ENCODE measurements around the gene SRC. TPM values are rescaled to one million over a fixed set of nuclear protein-coding genes. Genes with fewer than 3 reads are reported as not detected.
A peak's percentile ranks its signal among the peaks of the same experiment; 100 is the strongest.

Gene SRC
- total RNA-seq, 1 experiment from 2014 or later, result 55.6 TPM

GRCh38 chr20:37389241-37389747, 43.4 kb downstream of the SRC start:
- no peaks in the 10 kb centered on the region; the same call in 1 of the 2 replicates for H3K4me1 ChIP-seq (ENCODE audit: insufficient read depth, low read length)
- no peaks in the 10 kb centered on the region for H3K27me3 ChIP-seq (ENCODE audit: low read length)
- peaks cover 28% of the 10 kb centered on the region for H3K36me3 ChIP-seq (ENCODE audit: low read depth, low read length)
- H3F3A ChIP-seq (ENCODE audit: low read length, unreplicated experiment), result no peaks in the 10 kb centered on the region
- intact Hi-C loops (cut with micrococcal nuclease), result no loop called here
- TF ChIP-seq EZH2phosphoT487 (IDR thresholded peaks at IDR 0.05; ENCODE audit: borderline replicate concordance, low read length) (no peak), EZH2 (IDR thresholded peaks at IDR 0.05; ENCODE audit: low read length, unreplicated experiment) (no peak)
- TF ChIP-seq, protein P1, sequence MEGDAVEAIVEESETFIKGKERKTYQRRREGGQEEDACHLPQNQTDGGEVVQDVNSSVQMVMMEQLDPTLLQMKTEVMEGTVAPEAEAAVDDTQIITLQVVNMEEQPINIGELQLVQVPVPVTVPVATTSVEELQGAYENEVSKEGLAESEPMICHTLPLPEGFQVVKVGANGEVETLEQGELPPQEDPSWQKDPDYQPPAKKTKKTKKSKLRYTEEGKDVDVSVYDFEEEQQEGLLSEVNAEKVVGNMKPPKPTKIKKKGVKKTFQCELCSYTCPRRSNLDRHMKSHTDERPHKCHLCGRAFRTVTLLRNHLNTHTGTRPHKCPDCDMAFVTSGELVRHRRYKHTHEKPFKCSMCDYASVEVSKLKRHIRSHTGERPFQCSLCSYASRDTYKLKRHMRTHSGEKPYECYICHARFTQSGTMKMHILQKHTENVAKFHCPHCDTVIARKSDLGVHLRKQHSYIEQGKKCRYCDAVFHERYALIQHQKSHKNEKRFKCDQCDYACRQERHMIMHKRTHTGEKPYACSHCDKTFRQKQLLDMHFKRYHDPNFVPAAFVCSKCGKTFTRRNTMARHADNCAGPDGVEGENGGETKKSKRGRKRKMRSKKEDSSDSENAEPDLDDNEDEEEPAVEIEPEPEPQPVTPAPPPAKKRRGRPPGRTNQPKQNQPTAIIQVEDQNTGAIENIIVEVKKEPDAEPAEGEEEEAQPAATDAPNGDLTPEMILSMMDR (conservative IDR thresholded peaks at IDR 0.05; ENCODE audit: low read depth, low read length), result no peak
- no TSS peak for BruUV-seq (replicated peaks)
- POLR2A ChIA-PET (ENCODE audit: unreplicated experiment), result no interaction called here
- no peaks in the 10 kb centered on the region for H3K9me3 ChIP-seq (ENCODE audit: low read length)
- H3K4me2 ChIP-seq (ENCODE audit: low read length), result no peak overlapping the region
- H3K79me2 ChIP-seq (ENCODE audit: low read length), result no peaks in the 10 kb centered on the region
- H3K4me3 ChIP-seq (ENCODE audit: low read length), result no peak overlapping the region
- no peaks in the 10 kb centered on the region for H4K20me1 ChIP-seq (ENCODE audit: low read length)
- no peak for DNase-seq
- H3K27ac ChIP-seq (ENCODE audit: low read length), result no peak overlapping the region
- no peaks in the 10 kb centered on the region for H3K9me2 ChIP-seq (replicated peaks; ENCODE audit: low read length)
- no peak overlapping the region for H3K9ac ChIP-seq (ENCODE audit: low read length)
- ATAC-seq, result no peak
- CTCF ChIA-PET, result no interaction called here
- H2AFZ ChIP-seq (ENCODE audit: low read length), result no peak overlapping the region

DNA sequence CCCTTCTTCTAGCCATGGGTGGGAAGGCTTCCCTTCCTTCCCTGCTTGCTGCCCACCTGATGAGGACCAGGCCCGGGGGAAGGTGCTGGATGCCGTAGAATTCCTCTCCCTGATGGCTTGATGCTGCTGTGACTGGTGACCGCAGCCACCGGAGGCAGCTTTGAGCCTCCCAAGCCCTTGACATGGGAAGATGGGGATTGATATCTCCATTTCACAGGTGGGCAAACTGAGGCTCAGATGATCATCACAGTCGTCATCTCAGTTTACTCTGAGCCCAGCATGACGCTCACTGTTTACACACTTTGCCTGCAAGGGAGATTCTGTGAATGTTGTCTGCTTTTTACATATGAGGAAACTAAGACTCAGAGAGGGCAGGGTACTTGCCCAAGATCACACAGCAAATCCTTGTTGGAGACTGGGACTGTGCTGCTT, 43.9 kb downstream of the SRC start:
- H3K36me3 ChIP-seq (ENCODE audit: low read depth, low read length), result peaks cover 26% of the 10 kb centered on the region
- TF ChIP-seq, protein P1 (conservative IDR thresholded peaks at IDR 0.05; ENCODE audit: low read depth, low read length), result 0 out of 2 replicates have a peak, but pooled peaks have one; percentile 33
- TF ChIP-seq EZH2phosphoT487 (IDR thresholded peaks at IDR 0.05; ENCODE audit: borderline replicate concordance, low read length) (no peak), EZH2 (IDR thresholded peaks at IDR 0.05; ENCODE audit: low read length, unreplicated experiment) (no peak)
- H3K79me2 ChIP-seq (ENCODE audit: low read length), result no peaks in the 10 kb centered on the region
- ATAC-seq (no peak), DNase-seq (no peak)
- no peak overlapping the region for H3K27ac ChIP-seq (ENCODE audit: low read length)
- no peaks in the 10 kb centered on the region for H3K4me1 ChIP-seq (ENCODE audit: insufficient read depth, low read length)
- H3F3A ChIP-seq (ENCODE audit: low read length, unreplicated experiment), result no peaks in the 10 kb centered on the region
- no peak overlapping the region for H2AFZ ChIP-seq (ENCODE audit: low read length)
- POLR2A ChIA-PET (ENCODE audit: unreplicated experiment), result no interaction called here
- H3K4me3 ChIP-seq (ENCODE audit: low read length), result no peak overlapping the region
- CTCF ChIA-PET, result interaction anchor here (0.6 kb wide), 1 partner anchor 145 kb away, joined by 8 read pairs; no protein-coding TSS in a partner anchor
- no peaks in the 10 kb centered on the region for H4K20me1 ChIP-seq (ENCODE audit: low read length)
- intact Hi-C loops (cut with micrococcal nuclease), result no loop called here
- H3K4me2 ChIP-seq (ENCODE audit: low read length), result no peak overlapping the region
- no peaks in the 10 kb centered on the region for H3K27me3 ChIP-seq (ENCODE audit: low read length)
- no TSS peak for BruUV-seq (replicated peaks)
- no peaks in the 10 kb centered on the region for H3K9me2 ChIP-seq (replicated peaks; ENCODE audit: low read length)
- H3K9me3 ChIP-seq (ENCODE audit: low read length), result no peaks in the 10 kb centered on the region
- H3K9ac ChIP-seq (ENCODE audit: low read length), result no peak overlapping the region

DNA sequence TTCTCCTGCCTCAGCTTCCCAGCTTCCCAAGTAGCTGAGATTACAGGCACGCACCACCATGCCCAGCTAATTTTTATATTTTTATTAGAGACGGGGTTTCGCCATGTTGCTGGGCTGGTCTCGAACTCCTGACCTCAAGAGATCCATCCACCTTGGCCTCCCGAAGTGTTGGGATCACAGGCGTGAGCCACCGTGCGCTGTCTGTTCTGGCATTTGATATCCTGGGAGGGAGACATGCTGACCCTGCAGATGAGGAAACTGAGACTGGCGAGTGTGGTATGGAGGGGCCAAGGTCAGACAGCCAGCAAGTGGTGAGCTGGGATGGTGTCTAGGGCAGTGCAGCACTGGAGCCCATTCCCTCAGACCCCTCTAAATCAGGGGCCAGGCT, 44.6 kb downstream of the SRC start:
- Histone ChIP-seq H3K79me2 (ENCODE audit: low read length) (no peaks in the 10 kb centered on the region), H3K4me2 (ENCODE audit: low read length) (no peak overlapping the region), H3K9me3 (ENCODE audit: low read length) (no peaks in the 10 kb centered on the region), H3K4me3 (ENCODE audit: low read length) (no peak overlapping the region), H3K27me3 (ENCODE audit: low read length) (no peaks in the 10 kb centered on the region), H3K4me1 (ENCODE audit: insufficient read depth, low read length) (no peaks in the 10 kb centered on the region), H3K36me3 (ENCODE audit: low read depth, low read length) (peaks cover 21% of the 10 kb centered on the region), H3K9me2 (replicated peaks; ENCODE audit: low read length) (no peaks in the 10 kb centered on the region), H3F3A (ENCODE audit: low read length, unreplicated experiment) (no peaks in the 10 kb centered on the region), H3K9ac (ENCODE audit: low read length) (no peak overlapping the region), H4K20me1 (ENCODE audit: low read length) (no peaks in the 10 kb centered on the region), H2AFZ (ENCODE audit: low read length) (no peak overlapping the region), H3K27ac (ENCODE audit: low read length) (no peak overlapping the region)
- DNase-seq (no peak), ATAC-seq (no peak)
- intact Hi-C loops (cut with micrococcal nuclease), result no loop called here
- no peak for TF ChIP-seq EZH2 (IDR thresholded peaks at IDR 0.05; ENCODE audit: low read length, unreplicated experiment)
- TF ChIP-seq, protein P1 (conservative IDR thresholded peaks at IDR 0.05; ENCODE audit: low read depth, low read length), result no peak
- TF ChIP-seq EZH2phosphoT487 (IDR thresholded peaks at IDR 0.05; ENCODE audit: borderline replicate concordance, low read length), result no peak
- ChIA-PET CTCF (no interaction called here), POLR2A (ENCODE audit: unreplicated experiment) (no interaction called here)
- BruUV-seq (replicated peaks), result no TSS peak

Data from PC-3 (cell line).